Measurements from ENCODE around the gene SCARF2.
"Not testable (repeated sequence)": the region's sequence is repeated elsewhere in the genome, so short reads cannot be mapped to it uniquely, and the experiment has no call there.

Gene SCARF2

DNA sequence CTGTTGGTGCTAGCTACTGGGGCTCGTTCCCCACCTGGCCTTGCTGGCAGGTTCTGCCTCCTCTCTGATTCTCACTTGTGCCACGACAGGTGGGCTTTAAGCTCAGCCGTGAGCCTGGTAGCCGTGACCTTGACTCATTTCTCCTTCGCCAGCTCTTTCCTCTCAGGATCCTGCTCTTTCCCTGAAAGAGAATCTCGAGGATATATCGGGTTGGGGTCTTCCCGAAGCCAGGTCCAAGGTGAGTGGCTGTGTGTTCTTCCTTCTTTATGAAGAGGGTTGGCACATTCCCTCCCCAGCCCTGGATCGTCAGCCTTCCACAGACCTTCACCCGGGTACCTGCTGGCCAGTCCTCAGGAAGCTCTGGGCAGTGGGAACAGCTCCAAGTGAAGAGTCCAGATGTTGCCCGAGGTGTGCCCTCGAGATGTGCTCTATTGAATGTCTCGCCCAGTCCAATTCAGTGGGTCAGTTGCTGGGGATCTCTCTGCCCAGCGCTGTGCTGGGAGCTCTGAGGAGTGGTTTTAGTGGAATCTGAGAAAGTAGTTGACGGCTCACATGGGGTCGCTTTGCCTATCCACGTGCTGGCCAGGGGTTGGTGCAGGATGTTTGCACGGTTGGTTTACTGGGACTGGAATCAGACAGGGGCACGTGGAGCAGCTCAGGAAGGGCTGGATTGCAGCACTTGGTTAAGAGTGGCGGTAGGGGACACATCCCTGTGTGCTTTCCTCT lies 42.3 kb downstream of the SCARF2 start:
- no peak for DNase-seq (ENCODE audit: low read depth)

- DNase-seq (ENCODE audit: low read depth): peak; percentile 74
These were observed 43.7 kb downstream of the SCARF2 start, which contains the start of gene ZNF74 for GRCh38 chr22:20393705-20394476. Gene ZNF74 (plus strand): TSS chr22:20394151. CDS start chr22:20394629, 478 bp downstream.

DNA sequence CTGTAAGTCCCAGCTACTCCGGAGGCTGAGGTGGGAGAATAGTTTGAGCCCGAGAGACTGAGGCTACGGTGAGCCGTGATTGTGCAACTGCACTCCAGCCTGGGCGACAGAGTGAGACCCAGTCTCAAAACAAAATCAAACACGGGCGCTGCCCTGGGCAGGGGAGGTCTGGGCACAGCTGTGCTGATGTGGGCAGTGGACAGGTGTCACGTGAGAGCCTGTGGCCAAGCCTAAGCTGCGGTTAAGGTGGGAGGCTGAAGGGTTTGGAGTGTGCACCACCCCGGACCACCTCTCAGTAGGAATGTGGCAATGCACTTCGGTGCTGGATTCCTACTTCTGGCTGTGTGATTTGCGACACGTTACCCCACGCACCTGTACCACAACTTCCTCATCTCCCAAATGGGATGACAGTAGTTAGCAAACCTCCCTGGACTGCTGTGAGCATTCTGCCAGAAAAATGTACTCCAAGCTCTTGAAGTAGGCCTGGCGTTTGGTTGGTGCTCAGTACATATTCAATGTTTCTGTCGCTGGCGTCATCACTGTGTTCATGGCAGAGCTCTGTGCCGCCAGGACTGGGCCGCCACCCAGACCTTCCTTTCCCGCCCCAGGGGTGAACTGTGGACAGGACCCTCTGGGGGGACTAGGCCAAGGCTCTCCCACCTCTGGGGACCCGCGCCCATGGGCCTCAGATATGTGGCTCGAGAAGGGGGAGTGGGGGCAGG lies 44.5 kb downstream of the SCARF2 start:
- DNase-seq (ENCODE audit: low read depth): peak; percentile 2

GRCh38 chr22:20392365-20392881 lies 45.2 kb downstream of the SCARF2 start:
- not testable (repeated sequence) for DNase-seq (ENCODE audit: low read depth)

DNA sequence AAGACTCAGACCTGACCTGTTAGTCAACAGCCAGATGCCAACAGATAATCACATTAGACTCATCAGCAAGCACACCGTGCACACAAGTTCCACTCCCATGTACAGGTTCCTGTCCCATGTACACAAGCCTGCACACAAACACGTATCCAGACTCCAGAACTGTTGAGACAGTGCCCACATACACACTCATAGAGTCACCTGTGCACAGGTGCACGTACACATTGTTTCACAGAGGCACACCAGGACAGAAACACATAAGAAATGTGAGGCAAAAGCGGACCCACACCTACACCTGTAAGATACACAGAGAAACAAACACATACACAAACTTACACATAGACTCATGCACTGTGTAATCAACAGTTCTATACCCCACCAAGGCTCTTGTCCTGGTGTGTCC lies 46.4 kb downstream of the SCARF2 start:
- DNase-seq (ENCODE audit: low read depth): no peak

DNA sequence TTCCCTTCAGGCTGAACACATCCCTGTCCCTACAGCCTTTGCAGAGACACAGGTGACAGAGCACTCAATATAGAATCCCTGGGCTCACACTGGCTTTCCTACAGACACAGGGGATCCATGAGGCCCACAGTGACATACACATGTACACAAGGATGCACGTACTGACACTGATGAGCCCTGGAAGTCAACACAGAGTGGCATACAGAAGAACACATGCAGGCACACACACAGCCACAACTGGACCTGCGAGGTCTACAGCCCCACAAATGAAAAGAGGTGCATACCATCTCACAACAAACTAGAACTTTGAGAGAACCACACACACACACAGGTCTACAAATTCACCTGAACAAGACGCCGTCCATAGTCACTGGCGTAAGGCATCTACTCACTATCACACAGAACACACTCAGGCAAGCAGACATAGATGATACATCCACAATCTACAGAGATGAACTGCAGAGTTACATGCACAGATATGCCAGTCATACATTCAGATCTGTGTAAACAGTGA lies 47.2 kb downstream of the SCARF2 start:
- DNase-seq (ENCODE audit: low read depth): no peak

DNA sequence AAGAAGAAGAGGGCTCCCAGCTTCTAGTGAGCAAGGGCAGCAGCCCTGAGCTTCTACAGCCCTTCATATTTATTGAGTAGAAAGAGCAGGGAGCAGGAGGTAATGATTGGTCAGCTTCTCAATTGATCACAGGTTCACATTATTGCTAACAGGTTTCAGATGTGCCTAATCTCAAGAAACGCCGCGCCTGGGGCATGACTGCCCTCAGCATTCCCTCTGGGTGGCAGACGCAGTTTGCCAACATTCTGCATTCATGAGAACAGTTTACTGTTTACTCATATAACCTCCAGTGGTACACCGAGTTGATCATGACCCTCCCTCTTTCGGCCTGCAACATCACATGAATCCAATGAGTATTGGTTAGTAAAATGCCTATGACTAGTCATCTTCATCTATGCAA lies 48.3 kb downstream of the SCARF2 start:
- no peak for DNase-seq (ENCODE audit: low read depth)

DNA sequence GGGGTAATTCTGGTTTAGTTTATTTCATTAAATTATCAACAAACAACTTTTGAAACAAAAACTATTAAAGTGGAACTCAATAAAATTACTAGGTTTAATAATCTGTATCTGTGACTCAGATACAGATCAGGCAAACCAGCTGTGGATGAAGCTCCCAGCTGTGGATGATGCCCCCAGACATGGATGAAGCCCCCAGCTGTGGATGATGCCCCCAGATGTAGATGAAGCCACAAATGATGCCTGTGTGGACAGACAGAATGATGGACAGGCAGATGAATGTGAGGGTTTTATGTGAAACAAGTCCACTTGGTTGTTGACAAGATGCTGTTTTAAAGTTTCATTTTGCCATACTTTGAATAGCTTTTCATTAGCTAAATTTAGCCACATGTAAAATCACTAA lies 49.4 kb downstream of the SCARF2 start:
- DNase-seq (ENCODE audit: low read depth): no peak

DNA sequence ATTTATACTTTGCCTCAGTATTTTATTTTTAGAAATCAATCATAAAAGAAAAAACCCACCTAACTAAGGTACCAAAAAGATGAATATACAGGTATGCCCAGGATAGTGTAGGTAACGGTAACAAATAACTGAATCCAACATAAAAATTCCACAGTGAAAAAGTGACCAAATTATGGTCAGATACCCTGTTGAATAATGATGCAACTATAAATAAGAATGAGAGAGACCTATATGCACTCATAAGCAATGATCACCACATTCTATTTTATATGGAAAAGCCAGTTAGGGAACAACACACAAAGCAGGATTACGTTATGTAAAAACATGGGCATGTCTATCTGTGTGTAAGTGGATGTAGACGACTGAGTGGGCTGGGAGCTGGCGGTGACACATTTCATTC lies 50.7 kb downstream of the SCARF2 start:
- DNase-seq (ENCODE audit: low read depth): no peak

DNA sequence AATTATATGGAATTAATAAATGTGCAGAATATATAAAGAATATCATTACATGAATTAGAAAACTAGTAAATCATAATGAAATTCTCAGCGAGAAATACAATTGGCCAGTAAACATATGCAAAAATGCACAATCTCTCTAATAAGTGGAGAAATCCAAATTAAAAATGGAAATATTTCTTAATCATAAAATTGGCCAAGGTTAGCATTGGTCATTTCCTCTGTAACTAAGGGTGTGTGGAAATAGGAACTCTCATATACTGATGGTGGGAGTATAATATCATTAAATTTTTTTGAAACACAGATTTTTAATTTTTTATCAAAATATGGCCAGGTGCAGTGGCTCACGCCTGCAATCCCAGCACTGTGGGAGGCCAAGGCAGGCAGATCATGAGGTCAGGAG lies 51.3 kb downstream of the SCARF2 start:
- no peak for DNase-seq (ENCODE audit: low read depth)

DNA sequence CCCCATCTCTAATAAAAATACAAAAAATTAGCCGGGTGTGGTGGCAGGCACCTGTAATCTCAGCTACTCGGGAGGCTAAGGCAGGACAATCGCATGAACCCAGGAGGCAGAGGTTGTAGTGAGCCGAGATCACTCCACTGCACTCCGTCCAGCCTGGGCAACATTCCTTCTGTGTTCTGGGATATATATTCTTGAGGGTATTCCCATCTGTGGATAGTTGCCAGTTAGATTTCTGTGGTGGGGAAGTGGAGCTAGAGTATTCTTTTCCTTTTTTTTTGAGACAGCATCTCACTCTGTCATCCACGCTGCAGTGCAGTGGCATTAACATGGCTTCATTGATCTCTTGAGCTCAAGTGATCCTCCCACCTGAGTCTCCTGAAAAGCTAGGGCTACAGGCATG lies 52.8 kb downstream of the SCARF2 start:
- DNase-seq (ENCODE audit: low read depth): no peak

GRCh38 chr22:20384171-20384570 lies 53.5 kb downstream of the SCARF2 start:
- DNase-seq (ENCODE audit: low read depth): no peak

- DNase-seq (ENCODE audit: low read depth): no peak
These were observed 54.1 kb downstream of the SCARF2 start for GRCh38 chr22:20383538-20383937.

DNA sequence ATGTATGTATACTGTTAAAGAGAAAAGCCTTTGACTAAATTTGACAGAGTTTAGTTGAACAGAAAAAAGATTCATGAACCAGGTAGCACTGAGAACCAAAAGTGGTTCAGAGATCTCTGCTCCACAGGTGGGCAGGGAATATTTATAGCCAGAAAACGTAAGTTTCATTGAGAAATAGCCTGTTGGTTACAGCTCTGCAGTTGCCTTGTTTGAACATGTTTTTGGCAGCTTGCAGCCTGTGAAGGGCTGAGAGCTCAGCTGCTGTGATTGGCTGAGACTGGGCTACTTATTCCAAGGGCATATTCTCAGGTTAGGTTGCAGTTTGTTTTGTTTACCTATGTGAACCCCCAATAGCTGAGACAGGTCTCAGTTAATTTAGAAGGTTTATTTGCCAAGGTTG lies 57.1 kb downstream of the SCARF2 start:
- no peak for DNase-seq (ENCODE audit: low read depth)

- DNase-seq (ENCODE audit: low read depth): not testable (repeated sequence)
These were observed 58.9 kb downstream of the SCARF2 start for GRCh38 chr22:20378684-20379083.

DNA sequence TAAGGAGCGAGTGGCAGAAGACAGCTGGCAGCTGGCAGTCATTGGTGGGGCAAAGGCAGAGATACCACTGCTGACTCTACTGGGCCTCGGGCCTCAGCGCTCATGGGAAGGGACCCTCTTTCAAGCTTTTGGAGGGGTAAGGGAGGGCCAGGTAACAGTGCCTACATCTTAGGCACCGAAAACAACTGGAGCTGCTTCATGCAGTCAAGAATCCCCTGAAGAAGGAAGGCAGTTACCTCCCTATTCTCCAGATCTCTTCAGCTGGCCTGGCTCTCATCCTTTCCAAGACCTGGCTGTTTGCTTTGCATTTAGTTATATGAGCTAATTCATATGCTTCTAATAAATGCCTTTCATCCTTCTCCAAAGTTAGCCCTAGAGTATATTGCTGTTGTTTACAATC lies 59.5 kb downstream of the SCARF2 start:
- DNase-seq (ENCODE audit: low read depth): no peak

- DNase-seq (ENCODE audit: low read depth): not testable (repeated sequence)
These were observed 60.6 kb downstream of the SCARF2 start for GRCh38 chr22:20376983-20377382.

DNA sequence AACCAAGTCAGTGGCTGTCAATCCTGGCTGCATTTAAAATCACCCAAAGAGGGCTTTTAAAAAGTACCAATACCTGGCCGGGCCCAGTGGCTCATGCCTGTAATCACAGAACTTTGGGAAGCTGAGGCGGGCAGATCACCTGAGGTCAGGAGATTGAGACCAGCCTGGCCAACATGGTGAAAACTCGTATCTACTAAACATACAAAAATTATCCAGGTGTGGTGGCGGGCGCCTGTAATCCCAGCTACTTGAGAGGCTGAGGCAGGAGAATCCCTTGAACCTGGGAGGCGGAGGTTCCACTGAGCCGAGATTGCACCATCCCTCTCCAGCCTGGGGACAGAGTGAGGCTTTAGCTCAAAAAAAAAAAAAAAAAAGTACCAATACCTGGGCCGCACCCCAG lies 61.3 kb downstream of the SCARF2 start:
- DNase-seq (ENCODE audit: low read depth): not testable (repeated sequence)
